ENCODE data around the gene PRRT1B.
A peak's percentile ranks its signal among the peaks of the same experiment; 100 is the strongest.

Gene PRRT1B

GRCh38 chr9:131499254-131499767, 46.0 kb upstream of the PRRT1B start:
- no peak overlapping the region for H3K4me2 ChIP-seq (ENCODE audit: low read depth, low read length, poor library complexity, severe bottlenecking)
- H3K36me3 ChIP-seq (ENCODE audit: insufficient read depth, low read length) = peaks cover 55% of the 10 kb centered on the region; the same call in 1 of the 2 replicates
- H3K4me3 ChIP-seq (ENCODE audit: low read length, poor library complexity, severe bottlenecking) = no peak overlapping the region

DNA sequence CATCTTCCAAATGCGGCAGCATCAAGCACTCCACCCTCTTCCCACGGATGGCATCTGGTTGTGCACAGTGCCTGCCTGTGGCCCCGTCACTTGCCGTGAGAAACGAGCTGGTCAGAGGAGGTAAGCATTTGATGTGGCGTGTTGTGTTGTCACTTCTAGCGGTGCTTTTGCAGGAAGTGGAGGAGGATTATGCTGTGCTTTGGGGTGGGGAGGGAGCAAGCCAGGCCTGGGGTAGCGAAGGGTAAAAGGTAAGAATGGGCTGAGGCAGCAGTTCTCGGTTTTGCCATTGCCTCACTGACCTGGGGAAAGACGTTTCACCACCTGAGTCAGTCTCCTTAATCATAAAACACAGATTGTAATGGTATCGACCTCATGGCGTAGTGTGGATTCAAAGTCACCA, 44.9 kb upstream of the PRRT1B start:
- H3K4me3 ChIP-seq (ENCODE audit: low read length, poor library complexity, severe bottlenecking) = peak overlapping the region; percentile 21
- H3K9ac ChIP-seq (ENCODE audit: low read depth, low read length, poor library complexity, severe bottlenecking) = peak overlapping the region; percentile 16
- H3K9me2 ChIP-seq (replicated peaks; ENCODE audit: low read depth, low read length) = no peaks in the 10 kb centered on the region
- H3K4me1 ChIP-seq (ENCODE audit: insufficient read depth, low read length, poor library complexity, severe bottlenecking) = peaks cover 14% of the 10 kb centered on the region
- no peaks in the 10 kb centered on the region for H3F3A ChIP-seq (ENCODE audit: low read depth)
- H4K20me1 ChIP-seq (ENCODE audit: insufficient read depth, low read length, poor library complexity, severe bottlenecking) = peaks cover 5% of the 10 kb centered on the region
- no peak overlapping the region for H2AFZ ChIP-seq (ENCODE audit: low read length)
- H3K4me2 ChIP-seq (ENCODE audit: low read depth, low read length, poor library complexity, severe bottlenecking) = peak overlapping the region; percentile 94
- peaks cover 21% of the 10 kb centered on the region for H3K79me2 ChIP-seq (ENCODE audit: insufficient read depth, low read length)
- TF ChIP-seq, protein P1, sequence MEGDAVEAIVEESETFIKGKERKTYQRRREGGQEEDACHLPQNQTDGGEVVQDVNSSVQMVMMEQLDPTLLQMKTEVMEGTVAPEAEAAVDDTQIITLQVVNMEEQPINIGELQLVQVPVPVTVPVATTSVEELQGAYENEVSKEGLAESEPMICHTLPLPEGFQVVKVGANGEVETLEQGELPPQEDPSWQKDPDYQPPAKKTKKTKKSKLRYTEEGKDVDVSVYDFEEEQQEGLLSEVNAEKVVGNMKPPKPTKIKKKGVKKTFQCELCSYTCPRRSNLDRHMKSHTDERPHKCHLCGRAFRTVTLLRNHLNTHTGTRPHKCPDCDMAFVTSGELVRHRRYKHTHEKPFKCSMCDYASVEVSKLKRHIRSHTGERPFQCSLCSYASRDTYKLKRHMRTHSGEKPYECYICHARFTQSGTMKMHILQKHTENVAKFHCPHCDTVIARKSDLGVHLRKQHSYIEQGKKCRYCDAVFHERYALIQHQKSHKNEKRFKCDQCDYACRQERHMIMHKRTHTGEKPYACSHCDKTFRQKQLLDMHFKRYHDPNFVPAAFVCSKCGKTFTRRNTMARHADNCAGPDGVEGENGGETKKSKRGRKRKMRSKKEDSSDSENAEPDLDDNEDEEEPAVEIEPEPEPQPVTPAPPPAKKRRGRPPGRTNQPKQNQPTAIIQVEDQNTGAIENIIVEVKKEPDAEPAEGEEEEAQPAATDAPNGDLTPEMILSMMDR (conservative IDR thresholded peaks at IDR 0.05; ENCODE audit: low read length) = no peak
- TF ChIP-seq EZH2phosphoT487 (IDR thresholded peaks at IDR 0.05; ENCODE audit: borderline replicate concordance) = no peak
- H3K27me3 ChIP-seq (ENCODE audit: insufficient read depth, low read length, poor library complexity, severe bottlenecking) = no peaks in the 10 kb centered on the region
- peaks cover 45% of the 10 kb centered on the region; the same call in 1 of the 2 replicates for H3K36me3 ChIP-seq (ENCODE audit: insufficient read depth, low read length)
- H3K9me3 ChIP-seq (ENCODE audit: insufficient read depth, low read depth, low read length) = no peaks in the 10 kb centered on the region

More at GRCh38 chr9:131499254-131499767, 46.0 kb upstream of the PRRT1B start:
- Histone ChIP-seq H3K4me1 (ENCODE audit: insufficient read depth, low read length, poor library complexity, severe bottlenecking) (peaks cover 14% of the 10 kb centered on the region), H3F3A (ENCODE audit: low read depth) (no peaks in the 10 kb centered on the region), H3K9ac (ENCODE audit: low read depth, low read length, poor library complexity, severe bottlenecking) (no peak overlapping the region), H3K27me3 (ENCODE audit: insufficient read depth, low read length, poor library complexity, severe bottlenecking) (no peaks in the 10 kb centered on the region), H3K9me3 (ENCODE audit: insufficient read depth, low read depth, low read length) (no peaks in the 10 kb centered on the region), H4K20me1 (ENCODE audit: insufficient read depth, low read length, poor library complexity, severe bottlenecking) (peaks cover 5% of the 10 kb centered on the region), H3K9me2 (replicated peaks; ENCODE audit: low read depth, low read length) (no peaks in the 10 kb centered on the region), H3K79me2 (ENCODE audit: insufficient read depth, low read length) (peaks cover 13% of the 10 kb centered on the region), H2AFZ (ENCODE audit: low read length) (no peak overlapping the region)
- no peak for TF ChIP-seq EZH2phosphoT487 (IDR thresholded peaks at IDR 0.05; ENCODE audit: borderline replicate concordance)
- TF ChIP-seq, protein P1 (conservative IDR thresholded peaks at IDR 0.05; ENCODE audit: low read length) = no peak

- TF ChIP-seq EZH2phosphoT487 (IDR thresholded peaks at IDR 0.05; ENCODE audit: borderline replicate concordance) = no peak
- TF ChIP-seq, protein P1 (conservative IDR thresholded peaks at IDR 0.05; ENCODE audit: low read length) = no peak
- Histone ChIP-seq H3K4me1 (ENCODE audit: insufficient read depth, low read length, poor library complexity, severe bottlenecking) (peaks cover 14% of the 10 kb centered on the region), H3F3A (ENCODE audit: low read depth) (no peaks in the 10 kb centered on the region)
Observed at GRCh38 chr9:131500939-131501541, 44.3 kb upstream of the PRRT1B start.

More at GRCh38 chr9:131500939-131501541, 44.3 kb upstream of the PRRT1B start:
- peak overlapping the region; percentile 21 for H3K4me3 ChIP-seq (ENCODE audit: low read length, poor library complexity, severe bottlenecking)
- H3K9ac ChIP-seq (ENCODE audit: low read depth, low read length, poor library complexity, severe bottlenecking) = peak overlapping the region; percentile 16
- no peaks in the 10 kb centered on the region for H3K27me3 ChIP-seq (ENCODE audit: insufficient read depth, low read length, poor library complexity, severe bottlenecking)
- H3K4me2 ChIP-seq (ENCODE audit: low read depth, low read length, poor library complexity, severe bottlenecking) = peak overlapping the region; percentile 94
- peaks cover 5% of the 10 kb centered on the region for H4K20me1 ChIP-seq (ENCODE audit: insufficient read depth, low read length, poor library complexity, severe bottlenecking)
- no peak overlapping the region for H2AFZ ChIP-seq (ENCODE audit: low read length)
- H3K9me3 ChIP-seq (ENCODE audit: insufficient read depth, low read depth, low read length) = no peaks in the 10 kb centered on the region
- H3K9me2 ChIP-seq (replicated peaks; ENCODE audit: low read depth, low read length) = no peaks in the 10 kb centered on the region
- H3K79me2 ChIP-seq (ENCODE audit: insufficient read depth, low read length) = peaks cover 21% of the 10 kb centered on the region
- H3K36me3 ChIP-seq (ENCODE audit: insufficient read depth, low read length) = peaks cover 38% of the 10 kb centered on the region; the same call in 1 of the 2 replicates

Data from Loucy (cell line).